ENCODE measurements around the gene PURB. TPM values are rescaled to one million over a fixed set of nuclear protein-coding genes. Genes with fewer than 3 reads are reported as not detected.

The PURB gene
- total and polyA plus RNA-seq, 9 of the 15 experiments (the other 6 are each of a cell fraction or from before 2014, with no cell fraction given) = 1.6 to 14.1 (median 8.8) TPM

- no peak for TF ChIP-seq ZSCAN32 (CRISPR knock-in tag; IDR thresholded peaks at IDR 0.05)
- TF ChIP-seq SMARCA4 (IDR thresholded peaks at IDR 0.05) = no peak
- no peak for TF ChIP-seq NELFE (IDR thresholded peaks at IDR 0.05; ENCODE audit: insufficient read depth, insufficient read length)
- no peak for TF ChIP-seq TBP (optimal IDR thresholded peaks at IDR 0.05; ENCODE audit: low read depth, low read length)
- peak; percentile 74 for TF ChIP-seq RBM22 (IDR thresholded peaks at IDR 0.05; ENCODE audit: low read depth, low read length, poor library complexity, severe bottlenecking)
- TF ChIP-seq TCFL5 (CRISPR knock-in tag; conservative IDR thresholded peaks at IDR 0.05) = no peak
- TF ChIP-seq ARID2 (IDR thresholded peaks at IDR 0.05) = no peak
- TF ChIP-seq ZKSCAN8 (CRISPR knock-in tag; IDR thresholded peaks at IDR 0.05) = no peak
- TF ChIP-seq PTBP1 (IDR thresholded peaks at IDR 0.05; ENCODE audit: low read depth, low read length) = no peak
- no peak for TF ChIP-seq RBM39 (optimal IDR thresholded peaks at IDR 0.05; ENCODE audit: low read depth, low read length)
- TF ChIP-seq ZNF584 (CRISPR knock-in tag; IDR thresholded peaks at IDR 0.05; ENCODE audit: low read depth) = no peak
- TF ChIP-seq KDM5B (IDR thresholded peaks at IDR 0.05; ENCODE audit: insufficient replicate concordance, low read depth, low read length) = no peak
- TF ChIP-seq RNF219 (CRISPR knock-in tag; IDR thresholded peaks at IDR 0.05) = no peak
- no peak for TF ChIP-seq ZNF146 (CRISPR knock-in tag; IDR thresholded peaks at IDR 0.05; ENCODE audit: unreplicated experiment)
- TF ChIP-seq KLF6 (CRISPR knock-in tag; IDR thresholded peaks at IDR 0.05; ENCODE audit: borderline replicate concordance) = no peak
- 0 out of 2 replicates have a peak, but pooled peaks have one; percentile 52 for TF ChIP-seq NR3C1 (CRISPR knock-in tag; IDR thresholded peaks at IDR 0.05)
- TF ChIP-seq TSC22D4 (tag; IDR thresholded peaks at IDR 0.05) = no peak
- TF ChIP-seq, protein P1, sequence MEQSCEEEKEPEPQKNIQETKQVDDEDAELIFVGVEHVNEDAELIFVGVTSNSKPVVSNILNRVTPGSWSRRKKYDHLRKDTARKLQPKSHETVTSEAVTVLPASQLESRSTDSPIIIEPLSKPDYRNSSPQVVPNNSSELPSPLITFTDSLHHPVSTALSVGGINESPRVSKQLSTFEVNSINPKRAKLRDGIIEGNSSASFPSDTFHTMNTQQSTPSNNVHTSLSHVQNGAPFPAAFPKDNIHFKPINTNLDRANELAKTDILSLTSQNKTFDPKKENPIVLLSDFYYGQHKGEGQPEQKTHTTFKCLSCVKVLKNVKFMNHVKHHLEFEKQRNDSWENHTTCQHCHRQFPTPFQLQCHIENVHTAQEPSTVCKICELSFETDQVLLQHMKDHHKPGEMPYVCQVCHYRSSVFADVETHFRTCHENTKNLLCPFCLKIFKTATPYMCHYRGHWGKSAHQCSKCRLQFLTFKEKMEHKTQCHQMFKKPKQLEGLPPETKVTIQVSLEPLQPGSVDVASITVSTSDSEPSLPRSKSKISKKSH (CRISPR knock-in tag; IDR thresholded peaks at IDR 0.05) = no peak
- TF ChIP-seq ZNF224 (CRISPR knock-in tag; IDR thresholded peaks at IDR 0.05) = 0 out of 2 replicates have a peak, but pooled peaks have one; percentile 26
- no peak for TF ChIP-seq ETV5 (CRISPR knock-in tag; IDR thresholded peaks at IDR 0.05; ENCODE audit: low read depth)
- TF ChIP-seq MCM5 (IDR thresholded peaks at IDR 0.05; ENCODE audit: low read depth) = no peak
- TF ChIP-seq ZBTB1 (CRISPR knock-in tag; IDR thresholded peaks at IDR 0.05; ENCODE audit: borderline replicate concordance, low read depth) = peak; percentile 87; the same call in 1 of the 2 replicates
- TF ChIP-seq ZNF124 (CRISPR knock-in tag; IDR thresholded peaks at IDR 0.05) = no peak
- no peak for TF ChIP-seq ZNF174 (CRISPR knock-in tag; IDR thresholded peaks at IDR 0.05)
- TF ChIP-seq ILF3 (IDR thresholded peaks at IDR 0.05; ENCODE audit: borderline replicate concordance) = no peak
- TF ChIP-seq PHF20 (IDR thresholded peaks at IDR 0.05; ENCODE audit: partially characterized antibody) = no peak
- no peak for TF ChIP-seq MYBL2 (IDR thresholded peaks at IDR 0.05; ENCODE audit: low read depth)
- no peak for TF ChIP-seq MYBL2 (CRISPR knock-in tag; IDR thresholded peaks at IDR 0.05; ENCODE audit: borderline replicate concordance)
- no peak for TF ChIP-seq TARDBP (IDR thresholded peaks at IDR 0.05)
These were observed 523 bp downstream of the PURB start (continued) for GRCh38 chr7:44884621-44885393.

Measured in K562 (cell line).